Fibroblast of pulmonary artery (primary cell): Measurements from ENCODE around the gene TOMM40.
A peak's percentile ranks its signal among the peaks of the same experiment; 100 is the strongest.

Experiments
- DNase-seq: peaks from one replicate; pipeline ENCODE4 v3.0.0-alpha.2; 2010; ENCODE audit warnings: low read depth
- H3K4me3 ChIP-seq: replicated peaks from 2 replicates; pipeline ENCODE4 v1.5.1; 2011; ENCODE audit warnings: low read depth, mild to moderate bottlenecking, control low read depth, low read length, moderate library complexity
- TF ChIP-seq, protein P1 (sequence below): IDR thresholded peaks from 2 replicates; pipeline ENCODE4 v1.5.1; 2011; ENCODE audit warnings: mild to moderate bottlenecking, control low read depth, low read length, inconsistent platforms; ENCODE audit errors: missing control alignments

The TOMM40 gene

GRCh38 chr19:44897835-44898234 is 6.8 kb downstream of the TOMM40 start:
- TF ChIP-seq, protein P1, sequence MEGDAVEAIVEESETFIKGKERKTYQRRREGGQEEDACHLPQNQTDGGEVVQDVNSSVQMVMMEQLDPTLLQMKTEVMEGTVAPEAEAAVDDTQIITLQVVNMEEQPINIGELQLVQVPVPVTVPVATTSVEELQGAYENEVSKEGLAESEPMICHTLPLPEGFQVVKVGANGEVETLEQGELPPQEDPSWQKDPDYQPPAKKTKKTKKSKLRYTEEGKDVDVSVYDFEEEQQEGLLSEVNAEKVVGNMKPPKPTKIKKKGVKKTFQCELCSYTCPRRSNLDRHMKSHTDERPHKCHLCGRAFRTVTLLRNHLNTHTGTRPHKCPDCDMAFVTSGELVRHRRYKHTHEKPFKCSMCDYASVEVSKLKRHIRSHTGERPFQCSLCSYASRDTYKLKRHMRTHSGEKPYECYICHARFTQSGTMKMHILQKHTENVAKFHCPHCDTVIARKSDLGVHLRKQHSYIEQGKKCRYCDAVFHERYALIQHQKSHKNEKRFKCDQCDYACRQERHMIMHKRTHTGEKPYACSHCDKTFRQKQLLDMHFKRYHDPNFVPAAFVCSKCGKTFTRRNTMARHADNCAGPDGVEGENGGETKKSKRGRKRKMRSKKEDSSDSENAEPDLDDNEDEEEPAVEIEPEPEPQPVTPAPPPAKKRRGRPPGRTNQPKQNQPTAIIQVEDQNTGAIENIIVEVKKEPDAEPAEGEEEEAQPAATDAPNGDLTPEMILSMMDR: no peak
- no peak overlapping the region for H3K4me3 ChIP-seq
- no peak for DNase-seq

- TF ChIP-seq, protein P1: no peak
- no peak for DNase-seq
- no peak overlapping the region for H3K4me3 ChIP-seq
Measured at GRCh38 chr19:44900328-44901244, 9.5 kb downstream of the TOMM40 start.

GRCh38 chr19:44903216-44903601 is 12.2 kb downstream of the TOMM40 start:
- no peak overlapping the region for H3K4me3 ChIP-seq
- TF ChIP-seq, protein P1: no peak
- DNase-seq: no peak

GRCh38 chr19:44903602-44904425 is 12.8 kb downstream of the TOMM40 start:
- DNase-seq: peak; percentile 72
- no peak overlapping the region for H3K4me3 ChIP-seq
- TF ChIP-seq, protein P1: peak; percentile 93

- DNase-seq: no peak
- TF ChIP-seq, protein P1: peak; percentile 22
- H3K4me3 ChIP-seq: no peak overlapping the region
Measured at GRCh38 chr19:44904426-44904994, 13.5 kb downstream of the TOMM40 start.

DNA sequence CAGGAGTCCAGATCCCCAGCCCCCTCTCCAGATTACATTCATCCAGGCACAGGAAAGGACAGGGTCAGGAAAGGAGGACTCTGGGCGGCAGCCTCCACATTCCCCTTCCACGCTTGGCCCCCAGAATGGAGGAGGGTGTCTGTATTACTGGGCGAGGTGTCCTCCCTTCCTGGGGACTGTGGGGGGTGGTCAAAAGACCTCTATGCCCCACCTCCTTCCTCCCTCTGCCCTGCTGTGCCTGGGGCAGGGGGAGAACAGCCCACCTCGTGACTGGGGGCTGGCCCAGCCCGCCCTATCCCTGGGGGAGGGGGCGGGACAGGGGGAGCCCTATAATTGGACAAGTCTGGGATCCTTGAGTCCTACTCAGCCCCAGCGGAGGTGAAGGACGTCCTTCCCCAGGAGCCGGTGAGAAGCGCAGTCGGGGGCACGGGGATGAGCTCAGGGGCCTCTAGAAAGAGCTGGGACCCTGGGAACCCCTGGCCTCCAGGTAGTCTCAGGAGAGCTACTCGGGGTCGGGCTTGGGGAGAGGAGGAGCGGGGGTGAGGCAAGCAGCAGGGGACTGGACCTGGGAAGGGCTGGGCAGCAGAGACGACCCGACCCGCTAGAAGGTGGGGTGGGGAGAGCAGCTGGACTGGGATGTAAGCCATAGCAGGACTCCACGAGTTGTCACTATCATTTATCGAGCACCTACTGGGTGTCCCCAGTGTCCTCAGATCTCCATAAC is 14.5 kb downstream of the TOMM40 start, which contains the start of gene APOE:
APOE (plus strand) TSS at position 360 of the 724 bp plus-strand sequence. CDS start 829 bp downstream, outside the sequence.
- TF ChIP-seq, protein P1: no peak
- peak within 1 kb of the TSS; percentile 77 for H3K4me3 ChIP-seq
- DNase-seq: peak; percentile 72
